ENCODE data around the gene KDM4C.

Gene KDM4C

DNA sequence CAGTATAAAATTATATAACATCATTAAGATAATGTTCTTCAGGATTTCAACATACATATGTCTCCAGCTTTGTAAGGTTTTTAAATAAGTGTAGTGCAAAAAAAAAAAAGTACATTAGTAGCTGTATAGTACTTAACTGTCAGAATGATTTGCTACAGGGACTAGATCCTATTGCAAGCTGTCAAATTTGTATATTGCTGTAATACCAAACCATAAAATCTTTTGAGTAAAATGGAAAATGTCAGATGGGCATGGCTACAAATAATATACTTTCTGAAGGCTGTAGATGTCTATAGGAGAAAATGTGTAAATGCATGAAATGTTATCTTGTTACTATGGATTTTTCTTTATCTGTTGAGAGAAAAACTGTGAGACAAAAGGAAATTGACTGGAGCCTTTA is 298.5 kb downstream of the KDM4C start:
- no peaks in the 10 kb centered on the region for H3K27me3 ChIP-seq
- H3K4me3 ChIP-seq (ENCODE audit: low read depth in 1 of 2, low read length in 1 of 2) = no peak overlapping the region
- no peak overlapping the region for H3K27ac ChIP-seq
- no peaks in the 10 kb centered on the region for H3K9me3 ChIP-seq
- TF ChIP-seq, protein P1, sequence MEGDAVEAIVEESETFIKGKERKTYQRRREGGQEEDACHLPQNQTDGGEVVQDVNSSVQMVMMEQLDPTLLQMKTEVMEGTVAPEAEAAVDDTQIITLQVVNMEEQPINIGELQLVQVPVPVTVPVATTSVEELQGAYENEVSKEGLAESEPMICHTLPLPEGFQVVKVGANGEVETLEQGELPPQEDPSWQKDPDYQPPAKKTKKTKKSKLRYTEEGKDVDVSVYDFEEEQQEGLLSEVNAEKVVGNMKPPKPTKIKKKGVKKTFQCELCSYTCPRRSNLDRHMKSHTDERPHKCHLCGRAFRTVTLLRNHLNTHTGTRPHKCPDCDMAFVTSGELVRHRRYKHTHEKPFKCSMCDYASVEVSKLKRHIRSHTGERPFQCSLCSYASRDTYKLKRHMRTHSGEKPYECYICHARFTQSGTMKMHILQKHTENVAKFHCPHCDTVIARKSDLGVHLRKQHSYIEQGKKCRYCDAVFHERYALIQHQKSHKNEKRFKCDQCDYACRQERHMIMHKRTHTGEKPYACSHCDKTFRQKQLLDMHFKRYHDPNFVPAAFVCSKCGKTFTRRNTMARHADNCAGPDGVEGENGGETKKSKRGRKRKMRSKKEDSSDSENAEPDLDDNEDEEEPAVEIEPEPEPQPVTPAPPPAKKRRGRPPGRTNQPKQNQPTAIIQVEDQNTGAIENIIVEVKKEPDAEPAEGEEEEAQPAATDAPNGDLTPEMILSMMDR (IDR thresholded peaks at IDR 0.05) = no peak
- no peaks in the 10 kb centered on the region for H3K4me1 ChIP-seq (ENCODE audit: control insufficient read depth in 1 of 2, insufficient read depth in 1 of 2, low read depth in 1 of 2, low read length in 1 of 2)
- H3K36me3 ChIP-seq = peaks cover 21% of the 10 kb centered on the region

DNA sequence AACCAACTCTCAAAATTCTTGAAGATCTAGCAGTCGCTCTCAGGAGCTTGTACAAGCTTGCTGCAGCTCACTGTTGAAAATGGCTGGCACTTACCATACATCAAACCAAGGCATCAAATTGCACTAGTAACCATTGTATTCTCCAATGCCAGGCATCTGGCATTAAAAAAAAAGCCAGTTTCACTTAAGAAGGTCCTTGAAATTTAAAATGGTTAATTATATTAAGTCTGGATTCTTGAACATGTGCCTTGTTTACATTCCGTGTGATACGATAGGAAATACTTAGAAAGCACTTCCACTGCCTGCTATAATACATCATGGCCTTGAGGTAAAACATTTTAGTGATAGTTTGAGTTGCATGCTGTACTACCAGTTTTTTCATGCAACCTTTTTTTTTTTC is 300.7 kb downstream of the KDM4C start:
- Histone ChIP-seq H3K27ac (no peak overlapping the region), H3K4me3 (ENCODE audit: low read depth in 1 of 2, low read length in 1 of 2) (no peak overlapping the region), H3K27me3 (no peaks in the 10 kb centered on the region), H3K36me3 (peaks cover 16% of the 10 kb centered on the region), H3K4me1 (ENCODE audit: control insufficient read depth in 1 of 2, insufficient read depth in 1 of 2, low read depth in 1 of 2, low read length in 1 of 2) (no peaks in the 10 kb centered on the region), H3K9me3 (no peaks in the 10 kb centered on the region)
- TF ChIP-seq, protein P1 (IDR thresholded peaks at IDR 0.05) = no peak

DNA sequence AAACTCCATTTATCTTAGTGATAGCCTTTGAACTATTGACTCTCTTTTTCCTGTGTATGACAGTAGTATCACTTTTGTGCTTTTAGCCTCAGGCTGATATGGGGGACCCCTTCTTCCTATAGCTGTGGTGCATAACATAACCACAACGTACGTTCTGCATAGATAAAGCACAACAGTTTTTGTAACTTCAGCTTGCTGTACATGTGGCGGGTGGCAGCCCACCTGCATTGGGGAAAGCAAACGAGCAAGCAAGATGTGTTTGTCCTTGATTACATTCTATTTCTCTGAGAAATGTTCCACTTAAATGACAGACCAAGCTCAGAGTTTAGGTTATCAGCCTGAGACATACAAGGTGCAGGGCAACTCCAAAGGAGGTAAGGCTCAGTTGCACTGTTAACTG is 309.4 kb downstream of the KDM4C start:
- Histone ChIP-seq H3K36me3 (peaks cover 5% of the 10 kb centered on the region), H3K4me1 (ENCODE audit: control insufficient read depth in 1 of 2, insufficient read depth in 1 of 2, low read depth in 1 of 2, low read length in 1 of 2) (no peaks in the 10 kb centered on the region), H3K9me3 (no peaks in the 10 kb centered on the region), H3K27me3 (no peaks in the 10 kb centered on the region), H3K27ac (no peak overlapping the region), H3K4me3 (ENCODE audit: low read depth in 1 of 2, low read length in 1 of 2) (no peak overlapping the region)
- TF ChIP-seq, protein P1 (IDR thresholded peaks at IDR 0.05) = no peak

DNA sequence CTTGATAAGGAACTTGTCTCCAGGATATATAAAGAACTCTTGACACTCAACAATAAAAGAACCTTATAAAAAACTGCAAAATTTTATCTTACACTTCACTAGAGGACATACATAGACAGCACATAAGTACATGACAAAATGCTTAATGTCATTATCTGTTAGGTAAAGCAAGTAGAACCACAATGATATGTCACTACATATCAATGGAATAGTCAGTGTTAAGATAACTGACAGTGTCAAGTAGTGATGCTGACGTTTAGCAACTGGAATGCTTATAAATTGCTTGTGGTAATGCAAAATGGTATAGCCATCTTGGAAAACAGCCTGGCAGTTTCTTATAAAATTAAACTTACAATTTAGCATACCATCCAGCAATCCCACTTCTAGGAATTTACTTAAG is 314.1 kb downstream of the KDM4C start:
- peaks cover 8% of the 10 kb centered on the region for H3K36me3 ChIP-seq
- H3K4me1 ChIP-seq (ENCODE audit: control insufficient read depth in 1 of 2, insufficient read depth in 1 of 2, low read depth in 1 of 2, low read length in 1 of 2) = no peaks in the 10 kb centered on the region
- no peak overlapping the region for H3K27ac ChIP-seq
- TF ChIP-seq, protein P1 (IDR thresholded peaks at IDR 0.05) = no peak
- H3K4me3 ChIP-seq (ENCODE audit: low read depth in 1 of 2, low read length in 1 of 2) = no peak overlapping the region
- no peaks in the 10 kb centered on the region for H3K27me3 ChIP-seq
- no peaks in the 10 kb centered on the region for H3K9me3 ChIP-seq

DNA sequence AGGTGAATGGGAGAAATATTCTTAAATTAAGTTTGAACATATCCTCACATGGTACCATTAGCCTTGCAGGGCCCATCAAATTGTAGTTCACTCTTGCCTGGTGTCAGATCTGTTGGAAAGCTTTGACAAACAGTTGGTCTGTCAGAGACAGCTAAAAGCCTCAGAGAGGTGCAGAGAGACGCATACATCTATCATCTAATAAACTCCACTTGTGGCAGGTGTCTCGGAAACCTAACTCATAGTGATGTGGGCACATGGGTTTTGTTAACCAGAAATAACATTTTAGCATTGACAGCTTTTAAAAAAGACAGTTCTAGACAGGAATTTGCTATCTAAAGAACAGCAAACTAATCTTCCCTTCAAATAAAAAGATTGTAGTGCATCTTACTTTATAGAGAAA is 315.9 kb downstream of the KDM4C start:
- Histone ChIP-seq H3K9me3 (no peaks in the 10 kb centered on the region), H3K27me3 (no peaks in the 10 kb centered on the region), H3K4me1 (ENCODE audit: control insufficient read depth in 1 of 2, insufficient read depth in 1 of 2, low read depth in 1 of 2, low read length in 1 of 2) (no peaks in the 10 kb centered on the region), H3K4me3 (ENCODE audit: low read depth in 1 of 2, low read length in 1 of 2) (no peak overlapping the region), H3K27ac (no peak overlapping the region), H3K36me3 (peaks cover 17% of the 10 kb centered on the region)
- TF ChIP-seq, protein P1 (IDR thresholded peaks at IDR 0.05) = no peak

DNA sequence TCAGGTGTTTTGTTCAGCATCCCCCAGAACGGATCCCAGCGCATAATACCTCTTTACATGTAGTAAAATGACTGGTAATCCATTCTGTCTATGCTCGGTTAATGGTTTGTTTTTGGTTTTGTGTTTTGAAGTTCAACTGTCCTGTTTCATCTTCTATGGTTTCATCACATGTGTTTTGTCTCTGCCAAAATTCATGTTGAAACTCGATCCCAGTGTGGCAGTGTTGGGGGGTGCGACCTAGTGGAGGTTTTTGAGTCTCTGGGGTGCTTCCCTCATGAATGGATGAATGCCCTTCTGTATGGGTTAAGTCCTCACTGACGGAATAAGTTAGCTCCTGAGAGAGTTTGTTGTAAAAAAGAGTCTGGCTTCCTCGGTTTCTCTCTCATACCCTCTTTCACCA is 317.4 kb downstream of the KDM4C start:
- H3K4me1 ChIP-seq (ENCODE audit: control insufficient read depth in 1 of 2, insufficient read depth in 1 of 2, low read depth in 1 of 2, low read length in 1 of 2) = no peaks in the 10 kb centered on the region
- TF ChIP-seq, protein P1 (IDR thresholded peaks at IDR 0.05) = no peak
- H3K4me3 ChIP-seq (ENCODE audit: low read depth in 1 of 2, low read length in 1 of 2) = no peak overlapping the region
- H3K27ac ChIP-seq = no peak overlapping the region
- H3K36me3 ChIP-seq = peaks cover 13% of the 10 kb centered on the region
- no peaks in the 10 kb centered on the region for H3K9me3 ChIP-seq
- no peaks in the 10 kb centered on the region for H3K27me3 ChIP-seq
